ENCODE measurements around the gene RNF166. TPM values are rescaled to one million over a fixed set of nuclear protein-coding genes. Genes with fewer than 3 reads are reported as not detected.

The RNF166 gene
- total RNA-seq, 1 donor from 2014 or later: 14.2 TPM

GRCh38 chr16:88705801-88706228 lies 393 bp downstream of the RNF166 start:
- Histone ChIP-seq H3K4me1 (peaks cover 68% of the 10 kb centered on the region), H3K4me3 (peak overlapping the region; percentile 99), H3K9me3 (replicated peaks) (no peaks in the 10 kb centered on the region), H3K36me3 (no peaks in the 10 kb centered on the region), H3K27me3 (ENCODE audit: low read depth) (no peaks in the 10 kb centered on the region), H3K27ac (replicated peaks) (peak overlapping the region; percentile 93)
- intact Hi-C loops (cut with micrococcal nuclease): no loop called here
- TF ChIP-seq CTCF (IDR thresholded peaks at IDR 0.05; ENCODE audit: borderline replicate concordance): no peak
- DNase-seq: no peak

- Histone ChIP-seq H3K4me1 (peaks cover 75% of the 10 kb centered on the region), H3K27ac (replicated peaks) (peak overlapping the region; percentile 93), H3K36me3 (no peaks in the 10 kb centered on the region), H3K4me3 (peak overlapping the region; percentile 99), H3K27me3 (ENCODE audit: low read depth) (no peaks in the 10 kb centered on the region), H3K9me3 (replicated peaks) (no peaks in the 10 kb centered on the region)
- intact Hi-C loops (cut with micrococcal nuclease): no loop called here
- TF ChIP-seq CTCF (IDR thresholded peaks at IDR 0.05; ENCODE audit: borderline replicate concordance): no peak
- DNase-seq: no peak
Observed at GRCh38 chr16:88705076-88705684, 1.0 kb downstream of the RNF166 start.

GRCh38 chr16:88703486-88704309 lies 2.5 kb downstream of the RNF166 start:
- Histone ChIP-seq H3K27ac (replicated peaks) (peak overlapping the region; percentile 85), H3K36me3 (peaks cover 8% of the 10 kb centered on the region), H3K27me3 (ENCODE audit: low read depth) (no peaks in the 10 kb centered on the region), H3K4me3 (peak overlapping the region; percentile 99), H3K9me3 (replicated peaks) (no peaks in the 10 kb centered on the region), H3K4me1 (peaks cover 81% of the 10 kb centered on the region)
- TF ChIP-seq CTCF (IDR thresholded peaks at IDR 0.05; ENCODE audit: borderline replicate concordance): no peak
- DNase-seq: peak; percentile 55
- intact Hi-C loops (cut with micrococcal nuclease): no loop called here

GRCh38 chr16:88702371-88703210 lies 3.6 kb downstream of the RNF166 start:
- no peak for TF ChIP-seq CTCF (IDR thresholded peaks at IDR 0.05; ENCODE audit: borderline replicate concordance)
- Histone ChIP-seq H3K9me3 (replicated peaks) (no peaks in the 10 kb centered on the region), H3K27ac (replicated peaks) (peak overlapping the region; percentile 85), H3K4me1 (peaks cover 76% of the 10 kb centered on the region), H3K27me3 (ENCODE audit: low read depth) (no peaks in the 10 kb centered on the region), H3K4me3 (peak overlapping the region; percentile 99), H3K36me3 (peaks cover 19% of the 10 kb centered on the region)
- DNase-seq: no peak
- intact Hi-C loops (cut with micrococcal nuclease): no loop called here

GRCh38 chr16:88701581-88702370 lies 4.4 kb downstream of the RNF166 start:
- H3K27me3 ChIP-seq (ENCODE audit: low read depth): no peaks in the 10 kb centered on the region
- H3K4me1 ChIP-seq: peaks cover 68% of the 10 kb centered on the region
- peaks cover 27% of the 10 kb centered on the region for H3K36me3 ChIP-seq
- H3K4me3 ChIP-seq: peak overlapping the region; percentile 48
- DNase-seq: no peak
- no peak for TF ChIP-seq CTCF (IDR thresholded peaks at IDR 0.05; ENCODE audit: borderline replicate concordance)
- intact Hi-C loops (cut with micrococcal nuclease): no loop called here
- no peaks in the 10 kb centered on the region for H3K9me3 ChIP-seq (replicated peaks)
- peak overlapping the region; percentile 85 for H3K27ac ChIP-seq (replicated peaks)

All from left ventricle myocardium inferior (tissue), 1 donor.